GM11168 (cell line): ENCODE results near the gene CYP26A1.

Source experiments
- in situ Hi-C: fragments of 300-500 bp; cut with MboI; formaldehyde crosslinking; loops from one replicate; pipeline ENCODE4 v1.12.0; 2022; ENCODE audit warnings: low sequenced_read_pairs; ENCODE audit not compliant: unreplicated experiment

The CYP26A1 gene

GRCh38 chr10:93073539-93074146 lies at the start of gene CYP26A1:
Gene CYP26A1, plus strand, starts transcription at chr10:93073893. Its CDS starts 42 bp downstream, at chr10:93073935.
- in situ Hi-C loops: no loop called here

- in situ Hi-C loops: no loop called here
Measured at GRCh38 chr10:93026072-93026471, 47.6 kb upstream of the CYP26A1 start.

- in situ Hi-C loops: no loop called here
Measured at GRCh38 chr10:93027508-93027907, 46.2 kb upstream of the CYP26A1 start.

GRCh38 chr10:93028883-93029282 lies 44.8 kb upstream of the CYP26A1 start:
- in situ Hi-C loops: no loop called here

GRCh38 chr10:93030409-93030808 lies 43.3 kb upstream of the CYP26A1 start:
- in situ Hi-C loops: no loop called here

GRCh38 chr10:93032105-93032808 lies 41.4 kb upstream of the CYP26A1 start:
- in situ Hi-C loops: no loop called here

- in situ Hi-C loops: no loop called here
Measured at GRCh38 chr10:93032809-93033137, 40.9 kb upstream of the CYP26A1 start.

GRCh38 chr10:93034426-93034825 lies 39.3 kb upstream of the CYP26A1 start:
- in situ Hi-C loops: no loop called here

GRCh38 chr10:93039110-93039509 lies 34.6 kb upstream of the CYP26A1 start:
- in situ Hi-C loops: no loop called here

GRCh38 chr10:93039721-93040120 lies 34.0 kb upstream of the CYP26A1 start:
- in situ Hi-C loops: no loop called here

- in situ Hi-C loops: no loop called here
Measured at GRCh38 chr10:93054486-93054885, 19.2 kb upstream of the CYP26A1 start.

- in situ Hi-C loops: no loop called here
Measured at GRCh38 chr10:93058139-93058538, 15.6 kb upstream of the CYP26A1 start.

GRCh38 chr10:93059975-93060886 lies 13.5 kb upstream of the CYP26A1 start, which contains the start of gene CYP26C1:
Gene CYP26C1, plus strand, starts transcription at chr10:93060798. Its CDS starts 466 bp downstream, at chr10:93061264.
- in situ Hi-C loops: no loop called here

- in situ Hi-C loops: no loop called here
Measured at GRCh38 chr10:93060887-93061593, 12.7 kb upstream of the CYP26A1 start.

GRCh38 chr10:93061594-93062513 lies 11.8 kb upstream of the CYP26A1 start:
- in situ Hi-C loops: no loop called here

GRCh38 chr10:93062514-93063143 lies 11.1 kb upstream of the CYP26A1 start:
- in situ Hi-C loops: no loop called here

- in situ Hi-C loops: no loop called here
Measured at GRCh38 chr10:93063144-93063976, 10.3 kb upstream of the CYP26A1 start.
